Measurements from ENCODE around the gene GRAMD4.
A peak's percentile ranks its signal among the peaks of the same experiment; 100 is the strongest.

GRAMD4 gene

GRCh38 chr22:46584081-46584921, 35.9 kb upstream of the GRAMD4 start:
- DNase-seq, result no peak

GRCh38 chr22:46585340-46586122, 34.7 kb upstream of the GRAMD4 start:
- no peak for DNase-seq

GRCh38 chr22:46586123-46586519, 34.1 kb upstream of the GRAMD4 start:
- no peak for DNase-seq

GRCh38 chr22:46586531-46587011, 33.6 kb upstream of the GRAMD4 start:
- DNase-seq, result no peak

GRCh38 chr22:46587061-46587460, 33.1 kb upstream of the GRAMD4 start:
- no peak for DNase-seq

GRCh38 chr22:46587492-46588278, 32.5 kb upstream of the GRAMD4 start:
- DNase-seq, result no peak

- DNase-seq, result no peak
These were observed 31.7 kb upstream of the GRAMD4 start for GRCh38 chr22:46588279-46589140.

- no peak for DNase-seq
These were observed 30.9 kb upstream of the GRAMD4 start for GRCh38 chr22:46589141-46589748.

- no peak for DNase-seq
These were observed 30.3 kb upstream of the GRAMD4 start for GRCh38 chr22:46589871-46590271.

- no peak for DNase-seq
These were observed 29.9 kb upstream of the GRAMD4 start for GRCh38 chr22:46590334-46590733.

GRCh38 chr22:46591930-46592329, 28.3 kb upstream of the GRAMD4 start:
- DNase-seq, result no peak

GRCh38 chr22:46592390-46592872, 27.8 kb upstream of the GRAMD4 start:
- DNase-seq, result peak; percentile 71

GRCh38 chr22:46593211-46593681, 26.9 kb upstream of the GRAMD4 start:
- DNase-seq, result no peak

GRCh38 chr22:46593996-46594946, 25.9 kb upstream of the GRAMD4 start:
- DNase-seq, result no peak

- DNase-seq, result no peak
These were observed 25.3 kb upstream of the GRAMD4 start for GRCh38 chr22:46594947-46595298.

- DNase-seq, result no peak
These were observed 24.6 kb upstream of the GRAMD4 start for GRCh38 chr22:46595545-46595944.

- DNase-seq, result peak; percentile 43
These were observed 24.1 kb upstream of the GRAMD4 start for GRCh38 chr22:46596032-46596441.

GRCh38 chr22:46596819-46597218, 23.4 kb upstream of the GRAMD4 start:
- no peak for DNase-seq

- DNase-seq, result no peak
These were observed 22.0 kb upstream of the GRAMD4 start for GRCh38 chr22:46598224-46598623.

- DNase-seq, result no peak
These were observed 21.3 kb upstream of the GRAMD4 start for GRCh38 chr22:46598737-46599424.

All from EL (cell line).